Stimulated activated CD8-positive, alpha-beta memory T cell treated with anti-CD3 and anti-CD28 coated beads, Interleukin-12 subunit alpha, Interleukin-12 subunit beta, amount 100 ng/mL, for 4 hours (primary cell): Measurements from ENCODE around the gene SLC52A3.
"Not testable (repeated sequence)": the region's sequence is repeated elsewhere in the genome, so short reads cannot be mapped to it uniquely, and the experiment has no call there.

Experiments used
- DNase-seq: peaks from one replicate; pipeline ENCODE4 v3.0.0-alpha.2; 2020; ENCODE audit warnings: low read depth

SLC52A3 gene

GRCh38 chr20:768426-768978 is at the start of gene SLC52A3:
SLC52A3 (minus strand) TSS chr20:768500; CDS start chr20:765774, 2,726 bp downstream.
- DNase-seq = no peak

GRCh38 chr20:815914-816606 is 47.8 kb upstream of the SLC52A3 start:
- peak; percentile 33 for DNase-seq

GRCh38 chr20:815226-815625 is 46.9 kb upstream of the SLC52A3 start:
- DNase-seq = no peak

GRCh38 chr20:813390-813789 is 45.1 kb upstream of the SLC52A3 start:
- no peak for DNase-seq

- DNase-seq = not testable (repeated sequence)
Measured at GRCh38 chr20:812435-812814, 44.1 kb upstream of the SLC52A3 start.

GRCh38 chr20:811776-812434 is 43.6 kb upstream of the SLC52A3 start:
- not testable (repeated sequence) for DNase-seq

- no peak for DNase-seq
Measured at GRCh38 chr20:805713-806112, 37.4 kb upstream of the SLC52A3 start.

- DNase-seq = no peak
Measured at GRCh38 chr20:801678-802077, 33.4 kb upstream of the SLC52A3 start.

GRCh38 chr20:800026-800425 is 31.7 kb upstream of the SLC52A3 start:
- not testable (repeated sequence) for DNase-seq

GRCh38 chr20:798746-799145 is 30.4 kb upstream of the SLC52A3 start:
- DNase-seq = not testable (repeated sequence)

GRCh38 chr20:796921-797320 is 28.6 kb upstream of the SLC52A3 start:
- no peak for DNase-seq

GRCh38 chr20:792248-792647 is 23.9 kb upstream of the SLC52A3 start:
- DNase-seq = no peak

- no peak for DNase-seq
Measured at GRCh38 chr20:791056-791455, 22.8 kb upstream of the SLC52A3 start.

GRCh38 chr20:787825-788224 is 19.5 kb upstream of the SLC52A3 start:
- no peak for DNase-seq

- no peak for DNase-seq
Measured at GRCh38 chr20:779771-780170, 11.5 kb upstream of the SLC52A3 start.

GRCh38 chr20:776165-776564 is 7.9 kb upstream of the SLC52A3 start:
- DNase-seq = no peak

- DNase-seq = no peak
Measured at GRCh38 chr20:775679-776135, 7.4 kb upstream of the SLC52A3 start.

- DNase-seq = no peak
Measured at GRCh38 chr20:774660-775057, 6.4 kb upstream of the SLC52A3 start.

- DNase-seq = no peak
Measured at GRCh38 chr20:774016-774659, 5.8 kb upstream of the SLC52A3 start.

- no peak for DNase-seq
Measured at GRCh38 chr20:772806-773205, 4.5 kb upstream of the SLC52A3 start.

GRCh38 chr20:771741-772464 is 3.6 kb upstream of the SLC52A3 start:
- DNase-seq = no peak

GRCh38 chr20:770691-771090 is 2.4 kb upstream of the SLC52A3 start:
- DNase-seq = no peak
